Measurements from ENCODE around the gene CDCP1.
"Not testable (repeated sequence)": the region's sequence is repeated elsewhere in the genome, so short reads cannot be mapped to it uniquely, and the experiment has no call there.

The CDCP1 gene

GRCh38 chr3:45171283-45171682 lies 25.1 kb upstream of the CDCP1 start:
- DNase-seq (ENCODE audit: extremely low spot score, insufficient read length, low read depth) = no peak
- no peak for FAIRE-seq

DNA sequence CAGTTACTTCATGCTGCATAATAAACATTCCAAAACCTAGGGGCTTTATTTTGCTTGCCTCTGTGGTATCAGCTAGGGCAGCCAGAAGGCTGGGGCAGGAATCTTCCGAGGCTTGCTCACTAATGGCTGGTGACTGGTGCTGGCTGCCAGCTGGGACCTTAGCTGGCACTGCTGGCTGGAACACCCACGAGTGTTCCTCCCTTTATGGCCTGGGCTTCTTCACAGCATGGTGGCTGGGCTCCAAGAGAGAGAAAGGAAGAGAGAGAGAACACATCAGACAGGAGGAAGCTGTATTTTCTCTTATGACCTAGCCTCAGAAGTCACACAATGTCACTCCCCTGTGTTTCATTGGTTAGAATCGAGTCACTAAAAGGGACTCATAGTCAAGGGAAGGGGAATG lies 23.9 kb upstream of the CDCP1 start:
- FAIRE-seq = no peak

DNA sequence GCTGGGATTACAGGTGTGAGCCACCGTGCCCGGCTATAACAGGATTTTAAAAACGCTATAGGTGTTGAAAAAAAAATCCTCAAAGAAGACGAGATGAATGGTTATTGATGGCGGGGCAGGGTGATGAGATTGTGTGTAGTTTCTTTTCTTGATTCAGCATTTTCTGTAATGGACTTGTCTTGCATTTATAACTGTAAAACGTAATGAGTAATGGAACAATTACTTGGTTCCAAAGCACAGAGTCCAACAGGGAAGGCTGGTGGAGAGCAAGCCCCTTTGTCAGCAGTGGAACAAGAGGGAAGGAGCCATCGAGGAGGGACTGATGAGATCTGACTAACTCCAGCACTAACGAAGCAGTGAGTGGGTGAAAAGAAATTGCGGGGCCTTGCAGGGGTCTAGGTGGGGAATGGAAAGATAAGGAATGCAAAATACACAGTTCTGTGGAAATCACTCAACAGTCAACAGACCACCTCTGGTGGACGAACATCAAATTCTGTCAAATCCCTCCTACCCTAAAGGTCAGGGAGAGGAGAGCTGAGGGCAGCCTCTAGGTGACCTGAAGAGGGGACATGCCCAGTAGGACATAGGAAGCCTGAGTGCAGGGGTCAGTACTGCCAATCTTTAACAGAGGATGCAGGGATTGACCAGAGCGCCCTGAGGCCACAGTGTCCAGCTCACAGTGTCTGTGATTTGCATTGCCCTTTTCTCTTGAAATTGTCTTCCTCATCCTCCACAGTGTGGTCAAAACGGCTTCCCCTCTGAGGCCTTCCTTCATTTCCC lies 23.1 kb upstream of the CDCP1 start:
- DNase-seq (ENCODE audit: extremely low spot score, insufficient read length, low read depth) = no peak

More for the DNA sequence above, 23.9 kb upstream of the CDCP1 start:
- DNase-seq (ENCODE audit: extremely low spot score, insufficient read length, low read depth) = no peak

GRCh38 chr3:45168451-45168850 lies 22.3 kb upstream of the CDCP1 start:
- no peak for DNase-seq (ENCODE audit: extremely low spot score, insufficient read length, low read depth)
- no peak for FAIRE-seq

More for the DNA sequence above, 23.1 kb upstream of the CDCP1 start:
- FAIRE-seq = no peak

DNA sequence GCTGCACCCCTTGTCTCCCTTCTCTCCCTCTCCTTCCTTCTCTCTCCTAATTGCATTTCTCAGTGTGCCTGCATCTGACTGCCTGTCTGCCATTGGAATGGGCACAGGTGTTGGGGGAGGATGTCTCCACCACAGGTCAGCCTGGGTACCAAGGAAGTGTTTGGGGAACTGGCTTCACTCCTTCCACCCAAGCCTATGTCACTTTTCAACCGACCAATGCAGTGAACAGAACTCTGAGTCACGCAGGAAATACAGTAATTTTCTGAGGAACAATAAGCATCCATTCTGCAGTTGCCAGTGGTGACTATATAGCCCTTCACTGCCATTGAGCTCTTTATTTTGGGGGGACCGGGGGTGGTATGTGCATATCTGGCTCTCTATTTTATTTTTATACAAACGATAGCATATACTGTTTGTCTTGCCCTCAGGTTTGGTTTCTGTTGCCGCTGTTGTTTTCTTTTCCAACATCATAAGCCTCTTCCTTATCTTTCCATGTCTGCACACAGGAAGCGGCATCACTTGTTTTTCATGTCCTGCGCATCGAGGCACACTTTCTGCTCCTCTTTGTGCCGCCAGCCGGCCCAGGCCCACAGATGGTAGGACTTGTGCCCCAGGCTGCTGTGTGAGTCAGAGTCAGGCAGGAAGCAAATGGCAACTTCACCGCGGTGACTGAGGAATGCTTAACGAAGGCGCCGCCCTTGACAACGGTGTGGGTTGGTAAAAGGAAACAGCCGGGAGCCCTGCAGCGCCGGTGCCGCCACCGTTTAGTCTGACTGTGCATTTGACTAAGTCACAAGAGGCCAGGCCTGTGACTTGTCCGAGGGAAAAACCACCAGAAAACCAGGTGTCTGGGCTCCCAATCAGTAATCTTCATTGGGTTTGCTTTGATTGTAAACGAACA lies 21.1 kb upstream of the CDCP1 start:
- FAIRE-seq (peak; percentile 82), DNase-seq (ENCODE audit: extremely low spot score, insufficient read length, low read depth) (no peak)

- no peak for FAIRE-seq
- no peak for DNase-seq (ENCODE audit: extremely low spot score, insufficient read length, low read depth)
These were observed 20.2 kb upstream of the CDCP1 start for GRCh38 chr3:45166321-45166879.

DNA sequence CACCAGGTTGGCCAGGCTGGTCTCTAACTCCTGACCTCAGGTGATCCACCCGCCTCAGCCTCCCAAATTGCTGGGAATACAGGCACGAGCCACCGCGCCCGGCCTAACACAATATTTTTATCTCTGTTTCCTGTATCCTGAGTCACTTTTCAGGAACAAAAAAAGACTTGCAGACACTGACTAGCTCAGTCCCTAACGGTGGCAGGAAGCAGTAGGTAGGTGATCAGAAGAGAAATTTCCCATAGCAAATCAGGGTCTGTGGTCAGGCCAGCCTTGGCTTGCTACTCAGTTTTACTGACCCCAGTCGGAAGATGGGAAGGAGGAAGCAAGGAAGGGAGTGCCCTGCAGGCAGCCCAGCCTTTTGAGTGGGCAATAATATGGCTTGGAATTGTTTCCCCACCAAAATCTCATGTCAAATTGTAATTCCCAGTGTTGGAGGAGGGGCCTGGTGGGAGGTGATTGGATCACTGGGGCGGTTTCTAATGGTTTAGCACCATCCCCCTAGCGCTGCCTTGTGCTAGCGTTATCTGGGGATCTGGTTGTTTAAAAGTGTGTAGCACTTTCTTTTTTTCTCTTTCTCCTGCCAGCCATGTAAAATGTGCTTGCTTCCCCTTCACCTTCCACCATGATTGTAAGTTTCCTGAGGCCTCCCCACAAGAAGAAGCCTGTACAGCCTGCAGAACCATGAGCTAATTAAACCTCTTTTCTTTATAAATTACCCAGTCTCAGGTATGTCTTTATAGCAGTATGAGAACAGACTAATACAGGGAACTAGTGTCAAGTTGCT lies 19.5 kb upstream of the CDCP1 start:
- DNase-seq (ENCODE audit: extremely low spot score, insufficient read length, low read depth) (no peak), FAIRE-seq (no peak)

DNA sequence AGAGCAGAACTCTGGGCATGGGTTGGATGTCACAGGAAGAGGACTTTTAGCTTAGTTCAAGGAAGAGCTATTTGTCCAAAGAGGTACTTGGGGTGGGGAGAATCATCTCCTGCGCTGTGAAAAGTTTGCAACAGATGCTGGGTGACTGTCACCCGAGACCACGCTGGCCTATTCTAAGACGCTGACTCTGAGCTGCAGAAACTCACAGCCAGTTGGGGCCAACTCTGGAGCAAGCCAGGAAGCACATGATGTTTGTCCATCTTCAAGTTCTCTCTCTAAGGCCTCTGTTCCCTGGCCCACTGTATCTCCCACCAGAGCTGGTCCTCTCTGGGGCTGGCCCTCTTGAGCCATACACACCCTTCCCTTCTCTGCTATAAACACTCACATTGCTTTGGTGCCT lies 17.9 kb upstream of the CDCP1 start:
- FAIRE-seq (no peak), DNase-seq (ENCODE audit: extremely low spot score, insufficient read length, low read depth) (no peak)

DNA sequence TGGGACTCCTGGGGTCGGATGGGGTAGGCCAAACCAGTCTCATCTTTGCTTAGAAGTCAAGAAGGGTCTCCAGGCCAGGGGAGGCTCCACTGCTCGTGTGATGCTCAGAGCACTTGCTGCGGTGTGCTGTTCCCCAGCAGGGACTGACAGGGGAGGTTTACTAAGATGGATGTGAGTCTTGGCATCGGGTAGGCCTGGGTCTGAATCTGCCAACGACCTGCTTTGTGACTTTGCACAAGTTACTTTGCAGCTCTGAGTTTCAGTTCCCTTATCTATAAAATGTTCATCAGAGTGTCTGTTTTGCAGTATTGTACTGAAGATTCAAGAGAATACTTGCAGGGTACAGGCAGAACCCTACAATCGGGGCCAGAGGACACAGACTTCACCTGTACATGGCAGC lies 17.3 kb upstream of the CDCP1 start:
- FAIRE-seq (peak; percentile 60), DNase-seq (ENCODE audit: extremely low spot score, insufficient read length, low read depth) (no peak)

GRCh38 chr3:45154641-45155147 lies 8.5 kb upstream of the CDCP1 start:
- DNase-seq (ENCODE audit: extremely low spot score, insufficient read length, low read depth) = no peak
- no peak for FAIRE-seq

DNA sequence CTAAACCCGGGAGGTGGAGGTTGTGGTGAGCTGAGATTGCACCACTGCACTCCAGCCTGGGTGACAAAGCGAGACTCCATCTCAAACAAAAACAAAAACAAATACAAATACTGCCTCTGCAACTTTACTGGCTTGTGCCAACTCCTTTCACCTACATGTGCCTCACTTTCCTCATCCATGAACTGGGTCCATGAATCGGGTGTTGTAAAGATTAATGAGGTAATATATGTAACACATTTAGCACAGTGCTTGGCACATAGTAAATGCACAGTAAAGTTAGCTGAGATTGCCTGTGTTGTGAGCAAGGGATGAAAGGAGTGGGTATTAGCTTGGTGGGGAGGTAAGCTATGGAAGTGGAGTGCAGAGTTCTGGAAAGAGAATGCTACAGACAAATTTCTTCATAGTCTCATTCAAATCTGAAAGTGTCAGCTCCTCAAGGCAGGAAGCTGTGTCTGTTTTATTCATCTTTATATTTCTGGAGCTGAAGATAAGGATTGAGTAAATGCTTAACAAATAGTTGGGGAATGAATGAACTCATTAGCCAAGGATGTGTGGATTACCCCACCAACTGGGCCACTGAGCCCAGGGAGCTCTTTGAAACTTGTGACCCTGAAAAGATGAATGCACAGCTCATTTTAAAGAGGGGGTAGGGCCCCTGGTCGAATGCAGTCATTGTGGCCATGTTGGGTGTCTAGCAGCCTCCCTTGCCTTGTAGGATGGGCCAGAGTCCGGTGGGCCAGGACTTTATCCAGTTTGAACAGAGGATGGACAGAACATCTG lies 7.7 kb upstream of the CDCP1 start:
- FAIRE-seq (no peak), DNase-seq (ENCODE audit: extremely low spot score, insufficient read length, low read depth) (no peak)

GRCh38 chr3:45152307-45152706 lies 6.1 kb upstream of the CDCP1 start:
- FAIRE-seq = no peak
- DNase-seq (ENCODE audit: extremely low spot score, insufficient read length, low read depth) = no peak

- DNase-seq (ENCODE audit: extremely low spot score, insufficient read length, low read depth) (no peak), FAIRE-seq (no peak)
These were observed 4.9 kb upstream of the CDCP1 start for GRCh38 chr3:45151100-45151499.

- no peak for DNase-seq (ENCODE audit: extremely low spot score, insufficient read length, low read depth)
- no peak for FAIRE-seq
These were observed 2.7 kb upstream of the CDCP1 start for GRCh38 chr3:45148921-45149320.

DNA sequence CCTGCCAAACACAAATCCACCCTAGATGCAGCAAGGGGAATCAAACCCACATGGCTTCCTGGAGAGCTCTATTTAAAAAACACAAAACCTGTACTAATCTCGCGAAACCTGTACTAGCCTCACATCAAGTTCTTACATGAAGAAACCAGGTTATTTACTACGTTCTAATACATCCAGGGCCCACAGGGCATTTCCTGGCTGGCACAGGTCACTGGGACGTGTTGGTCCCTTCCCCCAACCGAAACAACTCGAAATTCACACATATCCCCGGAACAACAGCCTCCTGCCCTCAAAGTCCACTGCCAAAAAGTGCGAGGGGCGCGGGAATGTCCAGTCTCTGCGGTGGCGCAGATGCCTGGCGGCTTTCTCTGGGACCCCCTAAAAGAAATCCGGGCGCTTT lies 955 bp downstream of the CDCP1 start:
- DNase-seq (ENCODE audit: extremely low spot score, insufficient read length, low read depth) = no peak

GRCh38 chr3:45143673-45144671 lies 2.2 kb downstream of the CDCP1 start:
- DNase-seq (ENCODE audit: extremely low spot score, insufficient read length, low read depth) = no peak
- FAIRE-seq = peak; percentile 69

More for the DNA sequence above, 955 bp downstream of the CDCP1 start:
- no peak for FAIRE-seq

GRCh38 chr3:45140770-45141155 lies 5.4 kb downstream of the CDCP1 start:
- DNase-seq (ENCODE audit: extremely low spot score, insufficient read length, low read depth); FAIRE-seq: not testable (repeated sequence)

Measured in GM18507 (cell line).